Activated naive CD8-positive, alpha-beta T cell treated with anti-CD3 and anti-CD28 coated beads, Interleukin-2, amount 50 U/mL, for 24 hours (primary cell): ENCODE data around the gene SLC5A6.

Experiments used
- ATAC-seq: fragments of 150-1000 bp; cut with Tn5 transposase; one replicate; pipeline ENCODE4 v1.10.0; 2021
- DNase-seq: peaks from one replicate; pipeline ENCODE4 v3.0.0; 2021
- H3K27ac Mint-ChIP-seq: one replicate; pipeline ENCODE4 v1.8.0; 2021; ENCODE audit warnings: mild to moderate bottlenecking, mixed read lengths
- H3K27me3 Mint-ChIP-seq: one replicate; pipeline ENCODE4 v1.8.0; 2021; ENCODE audit warnings: mixed read lengths
- H3K36me3 Mint-ChIP-seq: one replicate; pipeline ENCODE4 v1.8.0; 2021; ENCODE audit warnings: low read depth, mixed read lengths
- H3K4me1 Mint-ChIP-seq: one replicate; pipeline ENCODE4 v1.8.0; 2021; ENCODE audit warnings: mixed read lengths
- H3K4me3 Mint-ChIP-seq: one replicate; pipeline ENCODE4 v1.8.0; 2021; ENCODE audit warnings: mild to moderate bottlenecking, moderate library complexity, mixed read lengths
- H3K9me3 Mint-ChIP-seq: one replicate; pipeline ENCODE4 v1.8.0; 2021; ENCODE audit warnings: mixed read lengths

Gene SLC5A6

DNA sequence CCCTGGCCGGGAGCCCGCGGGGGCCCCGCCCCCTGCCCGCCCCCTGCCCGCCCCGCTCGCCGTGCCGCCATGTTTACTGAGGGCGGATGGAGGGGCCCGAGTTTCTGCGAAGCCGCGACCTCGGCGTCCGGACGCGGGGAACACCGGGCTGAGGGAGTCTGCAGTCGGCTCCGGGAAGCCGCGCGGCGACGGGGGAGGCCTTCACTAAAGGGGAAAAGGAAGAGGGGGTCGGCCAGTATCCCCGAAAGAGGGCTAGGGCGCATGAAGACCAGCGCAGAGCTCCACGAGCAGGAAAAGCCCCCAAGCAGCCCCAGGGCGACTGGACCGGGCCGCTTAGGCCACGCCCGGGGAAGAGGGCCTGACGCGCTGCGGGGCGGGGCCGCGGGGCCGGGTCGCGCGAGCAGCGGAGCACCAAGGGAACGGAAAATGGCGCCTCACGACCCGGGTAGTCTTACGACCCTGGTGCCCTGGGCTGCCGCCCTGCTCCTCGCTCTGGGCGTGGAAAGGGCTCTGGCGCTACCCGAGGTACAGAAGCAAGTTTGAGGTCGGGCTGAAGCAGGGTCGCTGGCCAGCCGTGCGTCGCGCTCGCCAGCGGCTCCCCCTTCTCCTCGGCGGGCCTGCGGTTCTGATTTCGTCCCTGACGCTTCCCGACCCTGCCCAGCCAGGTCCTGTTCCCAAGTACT lies at the start of gene SLC5A6, which contains the start of gene ATRAID:
SLC5A6 (minus strand) TSS at position 326 of the 683 bp plus-strand sequence. CDS start 4,618 bp downstream, outside the sequence.
ATRAID (plus strand) TSS at position 99 of the 683 bp plus-strand sequence; CDS start at position 427, 328 bp downstream.
- Mint-ChIP-seq H3K36me3 (peaks cover 46% of the 10 kb centered on the region), H3K27me3 (no peaks in the 10 kb centered on the region), H3K4me1 (peaks cover 42% of the 10 kb centered on the region), H3K9me3 (no peaks in the 10 kb centered on the region), H3K27ac (peak within 1 kb of the TSS; percentile 99), H3K4me3 (peak within 1 kb of the TSS; percentile 98)
- DNase-seq = peak; percentile 90
- ATAC-seq = peak; percentile 91

- Mint-ChIP-seq H3K4me1 (peaks cover 23% of the 10 kb centered on the region), H3K4me3 (peak overlapping the region; percentile 57), H3K27me3 (peaks cover 46% of the 10 kb centered on the region), H3K9me3 (no peaks in the 10 kb centered on the region), H3K36me3 (no peaks in the 10 kb centered on the region), H3K27ac (no peak overlapping the region)
- no peak for DNase-seq
- ATAC-seq = no peak
These were observed 49.3 kb upstream of the SLC5A6 start for GRCh38 chr2:27261241-27261925.

GRCh38 chr2:27258051-27258450 lies 46.0 kb upstream of the SLC5A6 start:
- no peaks in the 10 kb centered on the region for H3K9me3 Mint-ChIP-seq
- ATAC-seq (no peak), DNase-seq (no peak)
- H3K36me3 Mint-ChIP-seq = no peaks in the 10 kb centered on the region
- no peak overlapping the region for H3K4me3 Mint-ChIP-seq
- peaks cover 4% of the 10 kb centered on the region for H3K4me1 Mint-ChIP-seq
- no peak overlapping the region for H3K27ac Mint-ChIP-seq
- peaks cover 37% of the 10 kb centered on the region for H3K27me3 Mint-ChIP-seq

- no peak overlapping the region for H3K4me3 Mint-ChIP-seq
- peaks cover 39% of the 10 kb centered on the region for H3K27me3 Mint-ChIP-seq
- H3K36me3 Mint-ChIP-seq = no peaks in the 10 kb centered on the region
- no peak for DNase-seq
- no peaks in the 10 kb centered on the region for H3K9me3 Mint-ChIP-seq
- H3K4me1 Mint-ChIP-seq = peaks cover 4% of the 10 kb centered on the region
- ATAC-seq = no peak
- no peak overlapping the region for H3K27ac Mint-ChIP-seq
These were observed 44.9 kb upstream of the SLC5A6 start for GRCh38 chr2:27256855-27257454.

DNA sequence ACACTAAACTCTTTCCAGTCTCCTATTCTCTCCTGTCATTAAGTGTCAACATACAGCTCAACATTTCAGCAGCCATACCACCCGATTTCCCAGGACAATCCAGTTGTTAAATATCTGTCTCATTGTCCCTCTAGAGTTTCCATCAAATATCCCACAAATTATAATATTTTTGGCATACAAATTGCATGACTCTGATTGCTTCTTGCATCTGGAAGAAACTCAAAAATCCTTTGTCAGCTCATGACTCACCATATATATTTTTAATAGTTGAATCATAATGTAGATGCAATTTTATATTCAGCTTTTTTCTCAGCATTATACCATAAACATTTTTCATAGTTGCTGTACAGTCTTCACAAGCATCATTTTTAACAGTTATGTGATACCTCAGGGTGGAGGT lies 43.6 kb upstream of the SLC5A6 start:
- no peak for ATAC-seq
- peaks cover 27% of the 10 kb centered on the region for H3K27me3 Mint-ChIP-seq

DNA sequence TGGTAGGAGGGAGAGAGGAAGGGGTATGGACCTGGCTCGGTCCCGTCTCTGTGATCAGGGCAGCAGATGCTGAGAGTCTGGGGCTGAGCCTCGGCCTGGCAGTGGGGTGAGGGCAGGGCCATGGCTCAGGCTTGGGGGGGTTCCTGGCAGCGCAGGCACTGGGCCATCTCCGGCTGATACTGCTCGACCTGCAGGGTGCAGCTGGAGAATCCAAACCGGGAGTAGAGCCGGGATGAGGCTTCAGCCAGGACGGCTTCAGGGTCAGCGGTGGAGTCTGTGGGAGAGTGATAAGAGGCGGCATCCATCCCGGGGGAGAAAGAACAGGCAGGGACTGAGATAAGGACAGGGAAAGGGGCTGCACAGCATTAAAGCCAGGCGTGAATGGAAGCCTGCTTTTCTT lies 43.1 kb upstream of the SLC5A6 start:
- no peak for ATAC-seq
- peaks cover 1% of the 10 kb centered on the region for H3K4me1 Mint-ChIP-seq

More for the DNA sequence above, 43.6 kb upstream of the SLC5A6 start:
- Mint-ChIP-seq H3K36me3 (no peaks in the 10 kb centered on the region), H3K27ac (no peak overlapping the region), H3K4me3 (no peak overlapping the region), H3K9me3 (no peaks in the 10 kb centered on the region), H3K4me1 (no peaks in the 10 kb centered on the region)
- no peak for DNase-seq

DNA sequence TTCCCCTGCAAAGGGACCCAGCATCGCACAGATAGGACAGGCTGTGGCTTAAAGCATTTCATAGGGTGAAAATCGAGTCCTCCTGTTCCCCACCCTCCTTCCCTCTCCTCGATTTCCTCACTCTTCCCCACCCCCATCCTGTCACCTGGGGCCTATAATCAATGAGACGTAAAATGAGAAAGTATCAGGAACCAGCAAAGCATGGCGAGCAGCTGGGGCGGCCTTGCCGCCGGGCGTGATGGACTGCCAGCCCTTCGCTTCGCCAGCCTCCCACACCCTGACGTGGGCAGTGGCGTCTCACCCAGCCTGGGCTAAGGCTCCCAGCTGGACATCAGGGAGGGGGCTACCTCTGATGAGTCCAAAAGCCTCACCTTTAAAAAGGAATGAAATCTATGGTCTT lies 39.7 kb upstream of the SLC5A6 start:
- Mint-ChIP-seq H3K9me3 (no peaks in the 10 kb centered on the region), H3K4me3 (no peak overlapping the region), H3K4me1 (peaks cover 1% of the 10 kb centered on the region), H3K27me3 (peaks cover 10% of the 10 kb centered on the region), H3K27ac (no peak overlapping the region), H3K36me3 (no peaks in the 10 kb centered on the region)
- DNase-seq (no peak), ATAC-seq (no peak)

More for the DNA sequence above, 43.1 kb upstream of the SLC5A6 start:
- DNase-seq = no peak
- H3K9me3 Mint-ChIP-seq = no peaks in the 10 kb centered on the region
- no peak overlapping the region for H3K4me3 Mint-ChIP-seq
- no peaks in the 10 kb centered on the region for H3K36me3 Mint-ChIP-seq
- peaks cover 23% of the 10 kb centered on the region for H3K27me3 Mint-ChIP-seq
- no peak overlapping the region for H3K27ac Mint-ChIP-seq

DNA sequence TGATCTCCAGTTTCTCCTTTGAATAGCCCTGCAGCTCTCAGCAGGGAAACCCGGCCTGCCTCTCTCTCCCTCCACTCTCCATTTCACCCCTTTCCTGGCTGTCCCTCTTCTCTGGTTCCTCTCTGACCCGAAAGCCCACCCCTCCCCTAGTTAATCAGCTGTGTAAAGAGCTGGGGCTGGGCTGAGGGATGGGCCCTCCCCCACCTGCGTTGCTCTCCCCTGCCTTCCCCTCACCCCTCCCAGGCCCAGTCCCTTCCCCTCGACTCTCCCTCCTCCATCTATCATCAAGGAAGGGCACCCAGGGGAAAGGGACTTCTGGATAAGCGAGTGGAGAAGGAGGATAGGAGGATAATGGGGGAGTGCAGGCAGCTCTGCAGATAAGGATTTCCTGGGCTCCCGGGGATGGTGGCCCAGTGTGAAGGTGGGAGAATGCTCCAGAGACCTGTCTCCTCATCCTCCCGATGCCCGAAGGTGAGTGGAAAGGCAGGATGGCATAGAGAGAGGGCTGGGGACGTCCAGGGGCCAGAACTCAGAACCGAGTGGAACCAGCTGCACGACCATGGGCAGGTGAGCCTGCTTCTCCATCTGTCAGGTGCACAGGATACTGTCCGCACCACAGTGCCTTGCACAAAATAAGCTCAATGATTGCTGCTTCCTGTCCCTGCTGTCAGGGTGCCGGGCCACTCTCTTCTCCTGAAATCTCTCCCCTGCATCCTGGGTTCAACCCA lies 38.7 kb upstream of the SLC5A6 start:
- Mint-ChIP-seq H3K27me3 (peaks cover 10% of the 10 kb centered on the region), H3K9me3 (no peaks in the 10 kb centered on the region), H3K4me1 (peaks cover 1% of the 10 kb centered on the region), H3K4me3 (no peak overlapping the region), H3K27ac (no peak overlapping the region), H3K36me3 (no peaks in the 10 kb centered on the region)
- DNase-seq (no peak), ATAC-seq (no peak)

- peak; percentile 70 for ATAC-seq
- H3K27ac Mint-ChIP-seq = no peak overlapping the region
- H3K4me1 Mint-ChIP-seq = peaks cover 1% of the 10 kb centered on the region
- no peaks in the 10 kb centered on the region for H3K9me3 Mint-ChIP-seq
- DNase-seq = peak; percentile 76
- no peak overlapping the region for H3K4me3 Mint-ChIP-seq
- H3K27me3 Mint-ChIP-seq = peaks cover 5% of the 10 kb centered on the region
- H3K36me3 Mint-ChIP-seq = no peaks in the 10 kb centered on the region
These were observed 38.0 kb upstream of the SLC5A6 start for GRCh38 chr2:27249891-27250651.

DNA sequence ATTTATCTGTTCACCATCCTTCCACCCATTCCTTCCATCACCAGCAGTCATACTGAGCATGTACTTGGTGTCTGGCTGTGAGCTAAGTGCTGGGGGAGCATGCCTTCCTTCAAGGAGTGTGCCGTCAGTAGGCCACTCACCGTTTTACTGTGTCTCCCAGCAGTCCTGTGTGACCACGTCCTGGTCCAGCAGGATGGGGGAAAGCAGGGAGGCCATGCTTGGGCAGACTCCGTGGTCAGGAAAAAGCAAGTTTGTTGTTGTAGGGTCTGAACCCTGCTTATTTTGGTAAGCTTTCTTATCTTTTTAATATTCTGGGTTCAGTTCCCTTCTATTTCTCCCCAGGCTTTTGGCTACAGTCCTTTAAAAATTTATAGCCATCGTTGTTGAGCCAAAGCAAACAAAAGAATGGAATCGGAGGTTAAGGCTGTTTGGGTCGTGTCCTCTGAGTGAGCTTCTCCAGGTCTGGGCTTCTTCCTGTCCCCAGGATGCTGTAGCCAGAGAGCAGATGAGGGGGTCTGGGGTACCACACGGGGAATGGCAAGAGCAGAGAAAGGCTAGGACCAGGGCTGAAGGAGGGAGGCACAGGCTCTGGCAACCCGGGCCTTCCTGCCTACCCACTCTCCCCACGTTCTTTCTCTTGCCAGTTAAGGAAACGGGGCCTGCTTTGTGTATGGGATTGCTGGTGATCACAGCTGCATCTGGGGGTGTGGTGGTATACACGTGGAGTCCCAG lies 37.3 kb upstream of the SLC5A6 start:
- no peak overlapping the region for H3K27ac Mint-ChIP-seq
- no peaks in the 10 kb centered on the region for H3K9me3 Mint-ChIP-seq
- H3K4me3 Mint-ChIP-seq = no peak overlapping the region
- peaks cover 3% of the 10 kb centered on the region for H3K36me3 Mint-ChIP-seq
- DNase-seq = no peak
- peak; percentile 9 for ATAC-seq
- H3K27me3 Mint-ChIP-seq = peaks cover 2% of the 10 kb centered on the region
- peaks cover 1% of the 10 kb centered on the region for H3K4me1 Mint-ChIP-seq

DNA sequence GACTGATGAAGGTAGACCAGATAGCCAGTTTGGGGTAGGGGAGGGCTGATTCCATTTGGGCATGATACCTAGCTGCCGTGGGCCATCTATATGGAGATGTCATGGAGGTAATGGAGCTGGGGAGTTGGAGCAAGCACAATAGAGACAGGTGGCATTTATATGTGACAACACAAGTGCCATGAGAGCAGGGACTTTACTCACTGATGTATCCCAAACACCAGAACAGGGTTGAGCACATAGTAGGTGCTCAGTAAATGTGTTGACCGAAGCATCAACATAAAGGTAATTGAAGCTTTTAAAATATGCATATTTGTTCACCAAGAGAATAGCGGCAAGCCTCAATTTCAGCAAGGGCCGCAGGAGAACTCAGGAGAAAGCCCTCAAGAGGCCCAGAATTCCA lies 35.8 kb upstream of the SLC5A6 start:
- Mint-ChIP-seq H3K4me1 (peaks cover 1% of the 10 kb centered on the region), H3K4me3 (no peak overlapping the region), H3K36me3 (peaks cover 12% of the 10 kb centered on the region), H3K9me3 (no peaks in the 10 kb centered on the region), H3K27ac (no peak overlapping the region), H3K27me3 (peaks cover 2% of the 10 kb centered on the region)
- DNase-seq (no peak), ATAC-seq (no peak)

DNA sequence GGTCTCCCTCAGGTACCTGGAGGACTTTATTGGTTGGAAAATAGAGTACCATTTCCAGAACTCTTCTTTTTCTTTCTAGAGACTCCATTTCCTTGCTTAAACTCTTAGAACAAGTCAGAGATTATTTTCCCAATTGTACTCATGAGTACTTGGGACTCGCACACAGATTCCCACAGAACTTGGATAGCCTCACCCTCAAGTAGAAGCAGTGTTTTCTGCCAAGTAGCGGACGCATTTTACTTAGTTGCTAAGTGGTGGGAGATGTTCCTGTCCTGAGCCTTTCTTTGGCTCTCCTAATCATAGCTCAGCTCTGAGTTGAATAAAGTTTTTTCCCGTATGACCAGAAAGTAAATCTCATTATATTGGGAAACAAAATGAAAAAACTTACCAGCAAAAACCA lies 33.6 kb upstream of the SLC5A6 start:
- Mint-ChIP-seq H3K9me3 (no peaks in the 10 kb centered on the region), H3K4me1 (peaks cover 1% of the 10 kb centered on the region), H3K4me3 (no peak overlapping the region), H3K36me3 (peaks cover 21% of the 10 kb centered on the region), H3K27ac (no peak overlapping the region), H3K27me3 (no peaks in the 10 kb centered on the region)
- no peak for ATAC-seq
- DNase-seq = no peak

- no peak for ATAC-seq
- Mint-ChIP-seq H3K27ac (no peak overlapping the region), H3K9me3 (no peaks in the 10 kb centered on the region)
These were observed 33.0 kb upstream of the SLC5A6 start for GRCh38 chr2:27245116-27245515.

More at GRCh38 chr2:27245116-27245515, 33.0 kb upstream of the SLC5A6 start:
- H3K4me1 Mint-ChIP-seq = no peaks in the 10 kb centered on the region
- H3K27me3 Mint-ChIP-seq = no peaks in the 10 kb centered on the region
- peaks cover 25% of the 10 kb centered on the region for H3K36me3 Mint-ChIP-seq
- DNase-seq = no peak
- no peak overlapping the region for H3K4me3 Mint-ChIP-seq
